C4-2B (cell line): Measurements from ENCODE around the gene XRRA1.

Experiments
- H3K27ac ChIP-seq: fragments of 450-650 bp; 2 replicates; pipeline ENCODE4 v1.5.1; 2017
- ZFX ChIP-seq: fragments of 450-650 bp; IDR thresholded peaks from 2 replicates; pipeline ENCODE4 v1.6.1; 2017
- TF ChIP-seq, protein P1 (sequence below): fragments of 450-650 bp; conservative IDR thresholded peaks from 2 replicates; pipeline ENCODE4 v1.5.1; 2017; ENCODE audit warnings: mild to moderate bottlenecking

XRRA1 gene

DNA sequence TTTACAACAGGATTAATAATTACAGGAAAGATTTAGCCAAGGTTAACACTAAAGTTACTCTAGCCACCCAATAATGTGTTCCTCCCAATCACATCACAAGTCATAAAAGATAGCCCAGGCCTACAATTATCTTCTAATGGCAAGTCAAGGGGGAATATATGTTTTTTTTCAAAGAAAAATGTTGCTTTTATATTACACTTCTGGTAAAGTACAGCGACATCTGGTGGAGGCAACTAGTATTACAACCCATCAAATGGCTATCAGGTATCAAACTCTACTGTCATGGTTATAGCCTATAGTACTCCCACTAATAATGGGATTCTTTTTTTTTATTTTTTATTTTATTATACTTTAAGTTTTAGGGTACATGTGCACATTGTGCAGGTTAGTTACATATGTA is 71.8 kb downstream of the XRRA1 start:
- no peak for TF ChIP-seq ZFX
- TF ChIP-seq, protein P1, sequence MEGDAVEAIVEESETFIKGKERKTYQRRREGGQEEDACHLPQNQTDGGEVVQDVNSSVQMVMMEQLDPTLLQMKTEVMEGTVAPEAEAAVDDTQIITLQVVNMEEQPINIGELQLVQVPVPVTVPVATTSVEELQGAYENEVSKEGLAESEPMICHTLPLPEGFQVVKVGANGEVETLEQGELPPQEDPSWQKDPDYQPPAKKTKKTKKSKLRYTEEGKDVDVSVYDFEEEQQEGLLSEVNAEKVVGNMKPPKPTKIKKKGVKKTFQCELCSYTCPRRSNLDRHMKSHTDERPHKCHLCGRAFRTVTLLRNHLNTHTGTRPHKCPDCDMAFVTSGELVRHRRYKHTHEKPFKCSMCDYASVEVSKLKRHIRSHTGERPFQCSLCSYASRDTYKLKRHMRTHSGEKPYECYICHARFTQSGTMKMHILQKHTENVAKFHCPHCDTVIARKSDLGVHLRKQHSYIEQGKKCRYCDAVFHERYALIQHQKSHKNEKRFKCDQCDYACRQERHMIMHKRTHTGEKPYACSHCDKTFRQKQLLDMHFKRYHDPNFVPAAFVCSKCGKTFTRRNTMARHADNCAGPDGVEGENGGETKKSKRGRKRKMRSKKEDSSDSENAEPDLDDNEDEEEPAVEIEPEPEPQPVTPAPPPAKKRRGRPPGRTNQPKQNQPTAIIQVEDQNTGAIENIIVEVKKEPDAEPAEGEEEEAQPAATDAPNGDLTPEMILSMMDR, result peak; percentile 84
- H3K27ac ChIP-seq, result no peak overlapping the region

GRCh38 chr11:74871037-74871436 is 77.9 kb downstream of the XRRA1 start:
- no peak for TF ChIP-seq ZFX
- TF ChIP-seq, protein P1, result no peak
- H3K27ac ChIP-seq, result no peak overlapping the region

- no peak overlapping the region for H3K27ac ChIP-seq
- TF ChIP-seq, protein P1, result peak; percentile 46
- no peak for TF ChIP-seq ZFX
Observed at GRCh38 chr11:74870485-74870884, 78.4 kb downstream of the XRRA1 start.

DNA sequence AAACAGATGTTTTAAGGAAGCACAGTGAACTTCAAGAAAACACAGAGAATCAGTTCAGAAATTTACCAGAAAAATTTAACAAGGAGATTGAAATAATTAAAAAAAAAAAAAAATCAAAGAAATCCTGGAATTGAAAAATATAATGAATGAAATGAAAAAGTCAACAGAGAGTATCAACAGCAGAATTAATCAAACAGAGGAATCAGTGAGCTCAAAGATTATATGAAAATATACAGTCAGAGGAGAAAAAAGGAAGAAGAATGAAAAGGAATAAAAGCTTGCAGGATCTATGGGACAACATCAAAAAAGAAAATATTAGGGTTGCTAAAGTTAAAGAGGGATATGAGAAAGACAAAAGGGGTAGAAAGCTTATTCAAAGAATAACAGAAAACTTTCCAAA is 82.3 kb downstream of the XRRA1 start:
- TF ChIP-seq ZFX, result no peak
- TF ChIP-seq, protein P1, result no peak
- no peak overlapping the region for H3K27ac ChIP-seq

DNA sequence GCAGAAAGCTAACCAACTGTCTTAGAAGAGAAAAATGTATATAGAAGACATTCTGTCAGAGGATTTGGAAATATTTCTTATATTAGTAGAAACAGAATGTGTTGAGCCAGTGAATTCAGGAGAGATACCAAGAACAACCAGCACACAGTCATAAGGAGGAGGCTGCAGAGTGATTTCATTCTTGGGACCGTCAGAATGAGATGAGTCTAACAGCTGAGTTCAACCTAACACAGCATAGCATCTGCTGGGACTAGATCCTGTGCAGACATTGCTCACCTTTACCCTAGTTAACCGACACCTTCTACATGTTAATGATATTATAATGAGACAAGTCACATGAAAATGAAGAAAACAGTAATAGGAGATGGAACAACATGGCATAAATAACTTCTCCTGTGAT is 85.5 kb downstream of the XRRA1 start:
- H3K27ac ChIP-seq, result no peak overlapping the region
- no peak for TF ChIP-seq ZFX

- TF ChIP-seq ZFX, result no peak
- TF ChIP-seq, protein P1, result no peak
- no peak overlapping the region for H3K27ac ChIP-seq
Observed at GRCh38 chr11:74860743-74861142, 88.1 kb downstream of the XRRA1 start.

DNA sequence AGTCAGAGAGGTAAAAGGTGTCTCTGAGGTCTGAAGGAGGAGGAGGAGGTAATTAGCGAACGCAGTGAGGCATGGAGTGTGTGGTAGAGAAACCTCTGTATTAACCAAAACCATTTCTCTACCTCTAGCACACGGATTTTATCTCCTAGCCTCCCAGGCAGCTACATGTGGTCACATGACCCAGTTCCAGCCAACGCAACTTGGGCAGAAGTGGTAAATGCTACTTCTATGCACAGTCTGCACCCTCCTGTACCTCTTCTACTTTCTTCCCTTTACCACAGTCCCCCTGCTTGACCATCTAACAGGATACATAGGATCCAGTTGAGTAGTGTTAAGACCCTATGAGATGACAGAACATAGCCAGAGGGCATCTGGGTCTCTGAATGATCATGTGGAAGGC is 95.7 kb downstream of the XRRA1 start:
- H3K27ac ChIP-seq, result no peak overlapping the region
- TF ChIP-seq, protein P1, result no peak
- no peak for TF ChIP-seq ZFX

DNA sequence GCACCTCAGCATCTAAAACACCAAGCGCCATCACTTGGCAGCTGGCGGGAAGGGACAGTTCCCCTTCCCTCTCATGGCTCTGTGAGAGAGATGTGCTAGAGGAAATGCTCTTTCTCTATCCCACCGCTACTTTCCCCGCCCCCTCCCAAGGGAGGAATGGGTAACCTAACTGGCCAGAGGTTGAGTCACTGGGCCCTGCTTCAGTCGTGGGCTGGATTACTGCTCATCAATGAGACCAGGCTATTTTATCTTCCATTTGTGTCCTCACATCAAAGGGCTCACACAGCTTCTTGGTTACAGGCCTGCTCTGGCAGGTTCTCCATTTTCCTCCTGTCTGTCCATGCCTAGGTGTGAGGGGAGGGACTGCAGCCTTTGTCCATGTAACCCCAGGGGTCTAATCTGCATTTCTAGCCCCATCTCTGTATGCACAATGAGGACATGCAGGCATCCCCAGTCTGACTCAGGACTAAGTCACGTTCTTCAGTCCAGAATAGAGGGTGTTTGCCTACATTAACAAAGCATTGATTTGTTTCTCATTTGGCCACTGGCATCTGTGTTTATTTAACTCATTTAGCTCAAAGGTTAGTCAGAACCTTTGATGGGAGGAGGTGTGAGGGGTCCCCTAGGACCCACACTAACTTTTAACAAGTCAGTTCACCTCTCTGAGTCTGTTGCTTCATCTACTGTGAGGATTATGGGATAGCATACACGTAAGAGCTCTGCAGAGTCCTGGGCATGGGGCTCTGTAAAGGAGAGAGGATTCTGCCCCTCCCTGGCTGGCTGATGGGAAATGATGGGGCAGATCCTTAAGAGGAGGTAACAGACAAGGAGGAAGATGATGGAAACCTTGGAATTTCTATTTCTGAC is 99.1 kb downstream of the XRRA1 start:
- TF ChIP-seq ZFX, result no peak
- TF ChIP-seq, protein P1, result no peak
- no peak overlapping the region for H3K27ac ChIP-seq
